Liver (tissue), 9 donors: ENCODE results near the gene SPATA13. TPM values are rescaled to one million over a fixed set of nuclear protein-coding genes. Genes with fewer than 3 reads are reported as not detected.

Experiments
- DNase-seq: peaks from one replicate; pipeline ENCODE4 v3.0.0-alpha.2; 2017; ENCODE audit warnings: low spot score
- H3K27ac ChIP-seq, 2 donors: one replicate each; pipeline ENCODE4 v1.7.0; 2013; ENCODE audit warnings: inconsistent platforms in 2 of 2, low read length in 2 of 2, control low read depth in 1 of 2, low read depth in 1 of 2, mild to moderate bottlenecking in 1 of 2
- H3K27me3 ChIP-seq, 4 donors: one replicate each; pipeline versions ENCODE4 v1.6.1 to v1.7.0; 2013; ENCODE audit warnings: low read length in 3 of 4, inconsistent platforms in 1 of 4, mild to moderate bottlenecking in 1 of 4, moderate library complexity in 1 of 4; ENCODE audit not compliant: control insufficient read depth in 4 of 4, insufficient read depth in 4 of 4
- H3K36me3 ChIP-seq, 4 donors: one replicate each; pipeline versions ENCODE4 v1.6.1 to v1.7.0; 2013; ENCODE audit warnings: low read length in 3 of 4, mild to moderate bottlenecking in 3 of 4, low read depth in 1 of 4, moderate library complexity in 1 of 4; ENCODE audit not compliant: control insufficient read depth in 4 of 4, insufficient read depth in 3 of 4
- H3K4me1 ChIP-seq, 4 donors: one replicate each; pipeline versions ENCODE4 v1.6.1 to v1.7.0; 2013; ENCODE audit warnings: low read length in 3 of 4, mild to moderate bottlenecking in 3 of 4, moderate library complexity in 1 of 4; ENCODE audit not compliant: control insufficient read depth in 4 of 4, insufficient read depth in 4 of 4
- H3K4me3 ChIP-seq, 3 donors: one replicate each; pipeline versions ENCODE4 v1.6.1 to v1.7.0; 2013; ENCODE audit warnings: low read length in 3 of 3, control low read depth in 1 of 3, low read depth in 1 of 3, mild to moderate bottlenecking in 1 of 3
- H3K9ac ChIP-seq, 2 donors: one replicate each; pipeline ENCODE4 v1.7.0; 2013; ENCODE audit warnings: low read length in 2 of 2, mild to moderate bottlenecking in 2 of 2, moderate library complexity in 2 of 2, control low read depth in 1 of 2, low read depth in 1 of 2
- H3K9me3 ChIP-seq, 4 donors: one replicate each; pipeline versions ENCODE4 v1.6.1 to v1.7.0; 2013; ENCODE audit warnings: low read length in 3 of 4; ENCODE audit not compliant: control insufficient read depth in 4 of 4
- ATF3 ChIP-seq: IDR thresholded peaks from 2 replicates; pipeline ENCODE4 v1.6.1; 2016; ENCODE audit warnings: antibody characterized with exemption
- CTCF ChIP-seq: fragments of 150-350 bp; IDR thresholded peaks from 2 replicates; pipeline ENCODE4 v1.5.1; 2017; ENCODE audit warnings: improper control_type of control experiment, low read depth, low read length; ENCODE audit not compliant: missing input control
- EGR1 ChIP-seq, 2 donors: IDR thresholded peaks; 2 replicates each; pipeline ENCODE4 v1.6.1; 2016 to 2018; ENCODE audit warnings: antibody characterized with exemption in 2 of 2, low read depth in 2 of 2
- FOXA1 ChIP-seq: IDR thresholded peaks from 2 replicates; pipeline ENCODE4 v1.6.1; 2016; ENCODE audit warnings: antibody characterized with exemption
- FOXA2 ChIP-seq: IDR thresholded peaks from 2 replicates; pipeline ENCODE4 v1.6.1; 2016; ENCODE audit warnings: antibody characterized with exemption
- GABPA ChIP-seq, 2 donors: IDR thresholded peaks in 1 of 2; conservative IDR thresholded peaks in 1 of 2; 2 replicates each; pipeline ENCODE4 v1.6.1; 2016; ENCODE audit warnings: antibody characterized with exemption in 2 of 2, mild to moderate bottlenecking in 1 of 2, moderate library complexity in 1 of 2
- HNF4A ChIP-seq, 2 donors: conservative IDR thresholded peaks; 2 replicates each; pipeline ENCODE4 v1.6.1; 2016; ENCODE audit warnings: antibody characterized with exemption in 2 of 2, mild to moderate bottlenecking in 2 of 2
- HNF4G ChIP-seq: IDR thresholded peaks from 2 replicates; pipeline ENCODE4 v1.6.1; 2016; ENCODE audit warnings: antibody characterized with exemption
- JUND ChIP-seq, 2 donors: IDR thresholded peaks; 2 replicates each; pipeline ENCODE4 v1.6.1; 2016; ENCODE audit warnings: antibody characterized with exemption in 2 of 2
- MAX ChIP-seq: IDR thresholded peaks from 2 replicates; pipeline ENCODE4 v1.6.1; 2016; ENCODE audit warnings: antibody characterized with exemption
- NR2F2 ChIP-seq: IDR thresholded peaks from 2 replicates; pipeline ENCODE4 v1.6.1; 2016; ENCODE audit warnings: antibody characterized with exemption
- RAD21 ChIP-seq, 2 donors: IDR thresholded peaks; 2 replicates each; pipeline ENCODE4 v1.6.1; 2016; ENCODE audit warnings: antibody characterized with exemption in 2 of 2, mild to moderate bottlenecking in 2 of 2
- REST ChIP-seq: IDR thresholded peaks from 2 replicates; pipeline ENCODE4 v1.6.1; 2016; ENCODE audit warnings: antibody characterized with exemption, mild to moderate bottlenecking
- RXRA ChIP-seq, 2 donors: IDR thresholded peaks; 2 replicates each; pipeline ENCODE4 v1.6.1; 2017 to 2018; ENCODE audit warnings: antibody characterized with exemption in 2 of 2, mild to moderate bottlenecking in 1 of 2
- SP1 ChIP-seq: IDR thresholded peaks from 2 replicates; pipeline ENCODE4 v1.6.1; 2018; ENCODE audit warnings: antibody characterized with exemption, mild to moderate bottlenecking
- TAF1 ChIP-seq: conservative IDR thresholded peaks from 2 replicates; pipeline ENCODE4 v1.6.1; 2016; ENCODE audit warnings: antibody characterized with exemption, mild to moderate bottlenecking
- ZBTB33 ChIP-seq: IDR thresholded peaks from 2 replicates; pipeline ENCODE4 v1.6.1; 2016; ENCODE audit warnings: antibody characterized with exemption
- WGBS: extraction: QIAGEN DNeasy Blood & Tissue Kit; methylation state at CpG from one replicate; pipeline ENCODE4 v1.1.7; 2013; 5-methylcytosine and 5-hydroxymethylcytosine counted together
- polyA plus RNA-seq, 2 donors: library from polyadenylated mRNA; stranded (reverse) in 1 of 2; unstranded in 1 of 2; fragments of 200-250 nt in 1 of 2; fragments of >200 nt in 1 of 2; fragmentation: Nextera tagmentation in 1 of 2; extraction: Ambion mirVana in 1 of 2; gene quantifications; one replicate each; pipeline versions ENCODE4 v1.2.1 to v1.2.3, GENCODE V29; 2013 to 2015
- total RNA-seq, 2 donors: library from RNA; depleted of rRNA; stranded (reverse); fragments of >200 nt; gene quantifications; one replicate each; pipeline ENCODE4 v1.2.3, GENCODE V29; 2014
- donor health status: healthy.
- donor health status: healthy.
- donor health status: healthy.
- donor health status: healthy.
- donor health status: healthy.

The SPATA13 gene
- total and polyA plus RNA-seq, 4 donors, result 10.0 to 57.6 (median 20.4) TPM

- 82% methylated on average over 7 of the region's 7 CpGs for WGBS
- TF ChIP-seq NR2F2 (no peak), HNF4A (conservative IDR thresholded peaks at IDR 0.05) (no peak), HNF4G (no peak), TAF1 (no peak), MAX (no peak), SP1 (no peak), CTCF (no peak)
- no peak overlapping the region for H3K4me3 ChIP-seq
- H3K9me3 ChIP-seq, result peaks cover 0 to 7% (median 4%) of the 10 kb centered on the region in 4 donors
- no peak overlapping the region for H3K9ac ChIP-seq
- H3K4me1 ChIP-seq, result no peaks in the 10 kb centered on the region
- no peak overlapping the region for H3K27ac ChIP-seq
- H3K36me3 ChIP-seq, result no peaks in the 10 kb centered on the region
- no peak for DNase-seq
- no peaks in the 10 kb centered on the region for H3K27me3 ChIP-seq
Observed at GRCh38 chr13:24133021-24133795, 27.3 kb upstream of the SPATA13 start.

- Histone ChIP-seq H3K9ac (no peak overlapping the region), H3K9me3 (peaks cover 0 to 7% (median 4%) of the 10 kb centered on the region in 4 donors), H3K36me3 (no peaks in the 10 kb centered on the region), H3K27ac (no peak overlapping the region), H3K4me1 (no peaks in the 10 kb centered on the region), H3K27me3 (no peaks in the 10 kb centered on the region), H3K4me3 (no peak overlapping the region)
- WGBS, result 90% methylated on average over 7 of the region's 7 CpGs
- no peak for DNase-seq
- TF ChIP-seq ZBTB33 (no peak), FOXA1 (no peak), NR2F2 (no peak), SP1 (no peak), EGR1 (IDR thresholded peaks at IDR 0.05; ENCODE audit: low read depth in 2 of 2) (no peak), MAX (no peak), FOXA2 (no peak), HNF4A (conservative IDR thresholded peaks at IDR 0.05) (no peak), CTCF (no peak), REST (no peak), JUND (IDR thresholded peaks at IDR 0.05) (no peak), GABPA (IDR thresholded peaks at IDR 0.05 in 1 of 2, conservative IDR thresholded peaks at IDR 0.05 in 1 of 2) (no peak), RXRA (IDR thresholded peaks at IDR 0.05) (no peak), TAF1 (no peak), ATF3 (no peak), HNF4G (no peak), RAD21 (IDR thresholded peaks at IDR 0.05) (no peak)
Observed at GRCh38 chr13:24134231-24134630, 26.3 kb upstream of the SPATA13 start.
